ENCODE measurements around the gene CTSZ. TPM values are rescaled to one million over a fixed set of nuclear protein-coding genes. Genes with fewer than 3 reads are reported as not detected.

Gene CTSZ
- polyA plus RNA-seq, 3 donors: 62.6 to 755 (median 86.4) TPM

DNA sequence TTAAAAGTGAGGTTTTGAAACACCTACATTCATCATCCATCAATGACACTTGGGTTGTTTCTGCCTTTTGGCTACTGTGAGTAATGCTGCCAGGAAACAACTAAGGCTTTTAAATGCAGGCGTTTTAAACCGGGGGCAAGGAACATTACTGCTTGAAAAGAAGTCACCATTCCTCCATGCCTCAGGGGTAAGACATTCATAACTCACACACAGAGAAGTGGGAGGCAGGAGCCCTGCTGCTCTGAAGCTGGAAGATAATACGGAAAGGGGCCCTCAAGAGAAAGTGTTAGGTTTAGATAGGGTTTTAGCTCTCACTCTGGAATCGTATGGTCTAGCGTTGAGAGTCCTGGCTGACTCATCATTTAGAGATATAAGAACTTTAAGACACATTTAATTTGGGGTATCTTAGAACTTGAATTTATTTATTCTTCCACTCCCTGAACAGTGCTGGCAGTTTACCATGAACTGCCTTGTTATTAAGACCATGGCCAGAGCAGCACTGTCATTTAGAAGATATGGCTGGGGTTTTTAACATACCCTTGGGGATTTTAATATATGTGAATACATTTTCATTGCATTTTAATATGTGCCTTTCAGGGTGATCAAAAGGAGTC, 14.0 kb upstream of the CTSZ start:
- Histone ChIP-seq H3K9me3 (replicated peaks in 1 of 2; ENCODE audit: control insufficient read depth in 1 of 2, insufficient read depth in 1 of 2, low read length in 2 of 2) (no peaks in the 10 kb centered on the region), H3K27ac (ENCODE audit: low read depth in 1 of 2, low read length in 2 of 2) (no peak overlapping the region), H3K4me1 (ENCODE audit: control insufficient read depth in 1 of 2, insufficient read depth in 2 of 2, low read length in 2 of 2) (peaks cover 4 to 10% of the 10 kb centered on the region in 2 donors), H3K4me3 (replicated peaks in 1 of 3; ENCODE audit: low read depth in 2 of 3, low read length in 3 of 3) (no peak overlapping the region), H3K36me3 (replicated peaks in 1 of 2; ENCODE audit: control insufficient read depth in 1 of 2, insufficient read depth in 2 of 2, low read length in 2 of 2) (peaks cover 36 to 52% of the 10 kb centered on the region in 2 donors), H3K4me2 (replicated peaks; ENCODE audit: extremely low read depth, low read length, poor library complexity, severe bottlenecking) (no peak overlapping the region), H4K20me1 (ENCODE audit: insufficient read depth, low read length) (peaks cover 57% of the 10 kb centered on the region), H3K79me2 (ENCODE audit: insufficient read depth, low read length) (peaks cover 23% of the 10 kb centered on the region), H3K9ac (ENCODE audit: insufficient read depth, low read length, poor library complexity, severe bottlenecking) (no peak overlapping the region), H3K27me3 (ENCODE audit: control insufficient read depth in 2 of 2, insufficient read depth in 2 of 2, low read length in 2 of 2) (no peaks in the 10 kb centered on the region), H2AFZ (ENCODE audit: insufficient read depth, low read depth, low read length, poor library complexity, severe bottlenecking) (no peak overlapping the region)
- Mint-ChIP-seq H3K27me3 (ENCODE audit: low read depth in 3 of 3) (peaks cover 0 to 4% (median 0%) of the 10 kb centered on the region in 3 donors), H3K4me1 (peaks cover 25% of the 10 kb centered on the region), H3K4me3 (no peak overlapping the region), H3K36me3 (peaks cover 55 to 73% of the 10 kb centered on the region in 2 donors), H3K27ac (peak overlapping the region in 3 of 7 donors; percentile 3 to 42 (median 33)), H3K9me3 (no peaks in the 10 kb centered on the region)
- no CpG with 5 or more reads among the region's 5 CpGs for WGBS (ENCODE audit: insufficient coverage)
- TF ChIP-seq, protein P1, sequence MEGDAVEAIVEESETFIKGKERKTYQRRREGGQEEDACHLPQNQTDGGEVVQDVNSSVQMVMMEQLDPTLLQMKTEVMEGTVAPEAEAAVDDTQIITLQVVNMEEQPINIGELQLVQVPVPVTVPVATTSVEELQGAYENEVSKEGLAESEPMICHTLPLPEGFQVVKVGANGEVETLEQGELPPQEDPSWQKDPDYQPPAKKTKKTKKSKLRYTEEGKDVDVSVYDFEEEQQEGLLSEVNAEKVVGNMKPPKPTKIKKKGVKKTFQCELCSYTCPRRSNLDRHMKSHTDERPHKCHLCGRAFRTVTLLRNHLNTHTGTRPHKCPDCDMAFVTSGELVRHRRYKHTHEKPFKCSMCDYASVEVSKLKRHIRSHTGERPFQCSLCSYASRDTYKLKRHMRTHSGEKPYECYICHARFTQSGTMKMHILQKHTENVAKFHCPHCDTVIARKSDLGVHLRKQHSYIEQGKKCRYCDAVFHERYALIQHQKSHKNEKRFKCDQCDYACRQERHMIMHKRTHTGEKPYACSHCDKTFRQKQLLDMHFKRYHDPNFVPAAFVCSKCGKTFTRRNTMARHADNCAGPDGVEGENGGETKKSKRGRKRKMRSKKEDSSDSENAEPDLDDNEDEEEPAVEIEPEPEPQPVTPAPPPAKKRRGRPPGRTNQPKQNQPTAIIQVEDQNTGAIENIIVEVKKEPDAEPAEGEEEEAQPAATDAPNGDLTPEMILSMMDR (IDR thresholded peaks at IDR 0.05): no peak
- intact Hi-C loops (cut with micrococcal nuclease): no loop called here
- DNase-seq: no peak

DNA sequence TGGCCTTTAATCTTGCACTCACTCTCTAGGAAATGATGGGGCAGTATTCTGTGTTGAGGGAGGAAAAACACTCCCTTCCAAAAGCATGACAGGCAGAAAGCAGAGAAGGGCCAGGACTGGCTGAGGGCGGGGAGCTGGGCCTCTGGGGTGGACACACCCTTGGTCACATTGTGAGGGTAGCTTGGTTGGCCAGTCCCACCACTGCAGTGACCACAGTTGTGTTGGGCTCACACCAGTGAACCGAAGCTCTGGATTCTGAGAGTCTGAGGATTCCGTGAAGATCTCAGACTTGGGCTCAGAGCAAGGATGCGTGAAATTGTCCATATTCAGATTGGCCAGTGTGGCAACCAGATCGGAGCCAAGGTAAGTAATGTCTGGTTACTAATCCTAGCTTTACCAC, 12.2 kb upstream of the CTSZ start, which contains the start of gene TUBB1:
TUBB1 (plus strand) TSS at position 213 of the 400 bp plus-strand sequence; CDS start at position 307, 94 bp downstream.
- H3K9ac ChIP-seq (ENCODE audit: insufficient read depth, low read length, poor library complexity, severe bottlenecking): peak within 1 kb of the TSS; percentile 27

More for the DNA sequence above, 12.2 kb upstream of the CTSZ start, which contains the start of gene TUBB1:
- H3K9me3 Mint-ChIP-seq: no peaks in the 10 kb centered on the region
- Histone ChIP-seq H2AFZ (ENCODE audit: insufficient read depth, low read depth, low read length, poor library complexity, severe bottlenecking) (no peak within 1 kb of the TSS), H3K27me3 (ENCODE audit: control insufficient read depth in 2 of 2, insufficient read depth in 2 of 2, low read length in 2 of 2) (no peaks in the 10 kb centered on the region), H3K4me1 (ENCODE audit: control insufficient read depth in 1 of 2, insufficient read depth in 2 of 2, low read length in 2 of 2) (peaks cover 4 to 10% of the 10 kb centered on the region in 2 donors), H3K27ac (ENCODE audit: low read depth in 1 of 2, low read length in 2 of 2) (no peak within 1 kb of the TSS), H3K4me2 (replicated peaks; ENCODE audit: extremely low read depth, low read length, poor library complexity, severe bottlenecking) (no peak within 1 kb of the TSS), H3K9me3 (replicated peaks in 1 of 2; ENCODE audit: control insufficient read depth in 1 of 2, insufficient read depth in 1 of 2, low read length in 2 of 2) (no peaks in the 10 kb centered on the region), H3K36me3 (replicated peaks in 1 of 2; ENCODE audit: control insufficient read depth in 1 of 2, insufficient read depth in 2 of 2, low read length in 2 of 2) (peaks cover 18 to 33% of the 10 kb centered on the region in 2 donors), H3K79me2 (ENCODE audit: insufficient read depth, low read length) (peaks cover 5% of the 10 kb centered on the region), H3K4me3 (replicated peaks in 1 of 3; ENCODE audit: low read depth in 2 of 3, low read length in 3 of 3) (no peak within 1 kb of the TSS), H4K20me1 (ENCODE audit: insufficient read depth, low read length) (peaks cover 42% of the 10 kb centered on the region)
- WGBS (ENCODE audit: insufficient coverage): 91% methylated on average over 4 of the region's 5 CpGs
- H3K4me1 Mint-ChIP-seq: peaks cover 24% of the 10 kb centered on the region
- intact Hi-C loops (cut with micrococcal nuclease): no loop called here
- DNase-seq: no peak
- peaks cover 46 to 66% of the 10 kb centered on the region in 2 donors for H3K36me3 Mint-ChIP-seq
- H3K27me3 Mint-ChIP-seq (ENCODE audit: low read depth in 3 of 3): peaks cover 0 to 9% (median 5%) of the 10 kb centered on the region in 3 donors
- H3K27ac Mint-ChIP-seq: peak within 1 kb of the TSS in 4 of 7 donors; percentile 13 to 59 (median 33)
- H3K4me3 Mint-ChIP-seq: no peak within 1 kb of the TSS
- TF ChIP-seq, protein P1 (IDR thresholded peaks at IDR 0.05): no peak

Measured in CD14-positive monocyte (primary cell).